HG03135 (cell line): ENCODE results near the gene KLRF1.
"Not testable (repeated sequence)": the region's sequence is repeated elsewhere in the genome, so short reads cannot be mapped to it uniquely, and the experiment has no call there.

Source experiments
- ATAC-seq: cut with Tn5 transposase; IDR thresholded peaks from one replicate; pipeline ENCODE4 v1.9.1; 2021; ENCODE audit warnings: mild to moderate bottlenecking, moderate library complexity; ENCODE audit not compliant: unreplicated experiment

KLRF1 gene

DNA sequence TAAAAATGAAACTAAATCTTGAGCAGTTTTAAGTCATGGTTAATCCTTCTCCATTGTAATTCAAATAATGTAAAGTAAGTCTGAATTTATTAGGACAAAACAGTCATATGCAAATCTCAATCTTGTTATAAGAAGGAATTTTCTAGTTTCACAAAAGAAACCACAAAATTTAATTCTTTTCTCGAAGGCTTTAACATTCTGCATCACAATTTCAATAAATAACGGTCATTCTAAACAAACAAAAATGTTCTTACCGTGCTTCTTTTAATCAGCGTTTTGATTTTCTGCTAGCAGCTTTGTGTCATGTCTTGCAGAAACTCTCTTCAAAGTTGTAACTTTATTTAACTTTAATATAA lies 41.6 kb downstream of the KLRF1 start:
- ATAC-seq: no peak

DNA sequence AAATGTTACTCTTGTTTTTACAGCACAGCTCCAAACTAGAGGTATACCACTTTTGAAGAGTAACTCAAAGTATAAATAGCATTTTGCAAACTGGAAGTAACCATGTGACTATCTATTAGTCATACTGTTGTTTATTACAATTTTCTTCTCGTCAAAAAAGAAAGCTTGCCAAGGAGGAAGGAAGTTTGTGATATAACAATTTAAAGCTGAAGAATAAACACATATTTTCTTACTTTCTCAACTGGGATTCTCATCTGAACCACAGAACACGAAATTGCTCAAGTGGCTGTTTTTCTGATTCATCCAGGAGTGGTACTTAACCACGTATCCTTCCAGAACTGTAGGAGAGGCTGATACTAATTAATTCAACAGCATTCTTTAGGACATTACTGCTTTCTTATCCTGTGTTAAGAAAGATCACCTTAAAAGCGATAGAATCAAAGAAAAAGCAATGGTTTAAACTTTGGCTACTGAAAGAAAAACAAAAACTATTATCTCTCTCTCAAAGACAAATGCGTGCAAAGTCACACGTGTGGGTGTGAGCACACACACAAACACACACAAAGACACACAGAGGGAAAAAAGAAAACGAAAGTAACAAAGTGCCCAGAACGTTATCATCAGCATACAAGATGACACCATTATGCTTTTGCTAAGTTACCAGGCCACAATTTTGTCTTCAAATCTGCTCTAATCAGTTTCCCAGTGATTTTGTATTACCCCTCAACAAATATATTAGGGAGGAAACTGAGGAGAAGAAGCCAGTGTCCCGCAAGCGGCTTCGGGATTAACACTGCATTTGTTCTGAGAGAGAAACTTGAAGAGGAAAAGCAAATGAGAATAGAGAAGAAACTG lies 42.3 kb downstream of the KLRF1 start, which contains the start of gene CLEC2B:
TSS of gene CLEC2B (minus strand) at position 48 of the 855 bp plus-strand sequence.
- ATAC-seq: peak; percentile 39

DNA sequence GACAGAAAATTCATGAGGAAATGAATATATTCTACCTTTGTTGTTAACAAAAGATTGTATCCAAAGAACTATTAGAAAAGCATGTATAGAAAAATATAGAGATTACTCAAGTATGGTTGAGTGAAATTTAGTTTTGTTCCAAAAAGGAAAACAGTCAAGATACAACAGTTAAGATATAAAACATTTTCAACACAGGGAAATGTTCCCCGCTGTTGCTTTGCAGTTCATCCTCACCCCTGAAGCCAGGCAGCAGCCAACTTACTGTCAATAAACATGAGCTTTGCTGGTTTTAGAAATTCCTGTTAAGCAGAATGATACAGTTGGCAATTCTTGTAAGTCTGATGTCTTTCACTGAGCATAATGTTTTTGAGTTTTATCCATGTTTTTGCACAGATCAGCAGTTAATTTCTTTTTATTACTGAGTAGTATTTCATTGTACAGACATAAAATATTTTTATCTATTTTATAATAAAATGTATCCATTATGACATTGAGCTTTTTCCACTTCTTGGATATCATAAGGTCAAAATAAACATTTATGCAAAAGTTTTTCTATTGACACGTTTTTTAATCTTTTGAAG lies 43.1 kb downstream of the KLRF1 start:
- no peak for ATAC-seq

DNA sequence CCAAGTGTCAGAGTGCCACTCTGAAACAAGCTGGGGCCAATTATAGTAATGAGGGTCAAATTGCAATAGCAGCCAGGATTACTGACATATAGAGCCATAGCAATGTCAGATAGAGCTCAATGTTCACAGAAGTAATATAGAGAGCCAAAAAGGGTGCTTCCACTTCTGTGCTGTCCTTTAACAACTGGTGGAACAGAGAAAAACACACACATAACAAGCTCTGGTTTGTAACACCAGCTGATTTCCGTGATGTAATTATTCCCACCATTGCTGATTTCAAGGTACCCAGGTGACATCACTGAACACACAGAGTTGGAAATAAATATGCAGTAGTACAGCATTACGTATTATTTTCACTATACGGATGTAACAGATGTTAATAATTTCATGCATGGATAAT lies 44.9 kb downstream of the KLRF1 start:
- no peak for ATAC-seq

DNA sequence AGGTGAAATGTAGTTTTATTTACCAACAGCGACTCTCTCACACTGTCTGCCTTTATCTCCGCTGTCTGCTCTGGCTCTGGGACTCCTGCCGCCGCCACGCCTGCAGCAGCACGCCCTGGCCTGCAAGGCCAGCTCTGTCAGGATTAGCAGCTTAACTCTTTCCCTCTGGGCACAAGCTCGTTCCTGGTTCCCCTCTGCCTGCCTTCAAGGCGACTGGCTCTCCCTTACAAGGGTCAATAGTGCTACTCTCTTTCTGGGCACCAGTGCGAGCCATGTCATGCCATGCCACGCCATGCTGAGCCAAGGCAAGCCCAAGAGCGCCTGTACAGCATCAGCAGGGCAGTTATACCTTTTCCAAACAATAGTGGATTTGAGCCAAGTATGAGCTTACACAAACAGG lies 45.5 kb downstream of the KLRF1 start:
- no peak for ATAC-seq

DNA sequence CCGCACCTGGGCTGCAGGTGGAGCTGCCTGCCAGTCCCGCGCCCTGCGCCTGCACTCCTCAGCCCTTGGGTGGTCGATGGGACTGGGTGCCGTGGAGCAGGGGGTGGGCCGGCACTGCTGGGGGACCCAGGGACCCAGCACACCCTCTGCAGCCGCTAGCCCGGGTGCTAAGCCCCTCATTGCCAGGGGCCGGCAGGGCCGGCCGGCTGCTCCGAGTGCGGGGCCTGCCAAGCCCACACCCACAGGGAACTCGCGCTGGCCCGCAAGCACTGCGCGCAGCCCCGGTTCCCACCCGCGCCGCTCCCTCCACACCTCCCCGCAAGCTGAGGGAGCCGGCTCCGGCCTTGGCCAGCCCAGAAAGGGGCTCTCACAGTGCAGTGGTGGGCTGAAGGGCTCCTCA lies 48.8 kb downstream of the KLRF1 start:
- not testable (repeated sequence) for ATAC-seq

DNA sequence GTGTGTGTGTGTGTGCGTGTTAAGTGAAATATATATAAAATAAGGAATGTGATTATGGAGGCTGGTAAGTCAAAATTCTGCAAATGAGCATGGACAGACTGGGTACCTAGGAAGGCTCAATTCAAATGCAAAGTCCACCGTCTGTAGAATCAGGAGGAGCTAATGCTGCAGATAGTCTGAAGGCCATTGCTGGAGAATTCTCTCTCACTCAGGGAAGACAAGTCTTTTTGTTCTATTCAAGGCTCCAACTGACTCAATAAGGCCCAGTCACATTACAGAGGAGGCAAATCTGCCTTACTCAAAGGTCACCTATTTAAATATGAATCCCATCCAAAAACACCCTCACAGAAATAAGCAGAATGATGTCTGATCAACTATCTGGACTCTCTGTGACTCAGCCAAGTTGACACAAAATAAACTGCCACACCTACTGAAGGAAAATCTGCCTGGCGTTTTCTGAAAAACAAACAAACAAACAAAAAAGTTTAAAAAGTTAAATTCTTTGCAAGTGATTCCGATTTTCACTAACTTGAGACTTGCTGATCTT lies 53.3 kb downstream of the KLRF1 start:
- ATAC-seq: no peak

DNA sequence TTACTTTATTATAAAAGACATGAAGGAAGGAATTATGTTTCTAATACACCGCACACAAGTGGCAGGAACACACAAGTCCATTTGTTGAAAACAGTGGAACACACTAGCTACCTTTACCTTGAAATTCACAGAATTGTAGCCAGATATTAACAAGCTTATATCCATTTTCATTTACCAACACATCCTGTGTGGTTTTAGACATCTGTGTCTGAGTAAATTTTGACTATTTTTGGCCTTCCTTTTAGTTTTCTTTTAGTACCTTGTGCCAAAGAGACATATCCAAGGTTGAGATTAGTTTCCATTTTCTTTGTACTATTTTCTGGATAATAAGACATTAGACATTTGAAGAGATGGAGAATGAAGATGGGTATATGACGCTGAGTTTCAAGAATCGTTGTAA lies 54.0 kb downstream of the KLRF1 start, which contains the start of gene KLRF2:
TSS of gene KLRF2 (plus strand) at position 244 of the 400 bp plus-strand sequence. CDS start at position 351, 107 bp downstream.
- ATAC-seq: no peak

DNA sequence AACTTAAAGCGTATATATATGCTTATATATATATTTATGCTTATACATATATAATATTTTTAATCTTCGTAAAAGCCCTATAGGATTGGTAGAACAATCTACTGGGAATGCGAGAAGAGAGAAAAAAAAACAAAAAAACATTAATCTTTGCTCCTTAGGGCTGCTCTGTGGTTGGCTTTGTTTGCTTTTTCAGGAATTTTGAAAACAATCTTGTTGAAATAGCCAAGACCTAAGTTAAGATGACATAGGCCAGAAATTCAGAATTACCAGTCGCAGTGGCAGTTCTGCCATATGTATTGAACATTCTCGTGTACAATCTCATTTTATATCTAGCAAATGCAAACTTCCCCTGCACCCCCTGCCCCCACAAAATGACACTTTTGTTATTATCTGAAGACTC lies 54.7 kb downstream of the KLRF1 start:
- no peak for ATAC-seq

DNA sequence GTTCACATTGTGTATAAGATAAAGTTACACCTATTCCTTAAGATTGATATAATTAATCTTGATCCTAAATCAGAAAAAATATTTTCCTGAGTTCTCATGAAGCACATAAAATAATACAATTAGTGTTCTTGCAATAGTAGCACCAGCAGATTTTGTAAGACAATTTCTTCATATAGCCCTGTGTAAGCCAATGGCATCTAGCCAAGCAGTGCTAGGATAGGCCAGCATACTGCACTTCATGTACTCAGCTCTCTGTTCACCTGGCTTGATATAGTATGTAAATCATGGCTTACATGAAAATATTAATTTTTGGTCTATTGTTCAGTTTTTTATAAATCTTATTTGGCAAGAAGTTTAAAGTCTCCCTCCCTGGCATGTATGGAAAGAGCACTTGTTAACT lies 55.9 kb downstream of the KLRF1 start:
- ATAC-seq: no peak

DNA sequence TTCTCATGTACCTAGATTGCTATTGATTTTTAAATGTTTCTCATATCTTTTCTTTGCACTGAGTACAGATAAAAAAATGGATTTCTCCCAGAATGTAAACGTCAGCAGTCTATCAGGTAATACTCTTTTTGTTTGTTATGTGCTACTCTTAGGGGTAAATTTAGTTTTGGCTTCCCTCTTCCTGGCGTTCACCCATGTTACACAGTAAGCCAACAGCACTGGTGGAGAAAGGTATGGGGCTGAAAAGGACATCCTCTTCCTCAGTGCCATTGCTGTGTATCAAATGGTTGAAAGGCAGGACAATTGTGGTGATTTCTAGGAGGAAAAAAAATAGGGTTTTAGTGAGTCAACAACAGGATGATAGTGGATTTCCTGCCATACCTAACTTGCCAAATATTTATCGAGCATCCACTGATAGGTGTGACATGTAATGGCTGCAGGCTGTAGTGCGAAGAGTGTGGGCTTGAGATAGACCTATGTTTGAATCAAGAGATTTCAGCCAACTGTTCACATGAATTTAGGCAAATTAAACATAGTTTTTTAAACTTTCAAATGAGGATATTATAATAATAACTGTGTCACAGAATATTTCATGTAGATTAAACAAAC lies 61.5 kb downstream of the KLRF1 start:
- ATAC-seq: no peak
